Lower leg skin (tissue), 4 donors: ENCODE results near the gene NEK4. TPM values are rescaled to one million over a fixed set of nuclear protein-coding genes. Genes with fewer than 3 reads are reported as not detected.
A peak's percentile ranks its signal among the peaks of the same experiment; 100 is the strongest.

ENCODE experiments used
- DNase-seq, 2 donors: peaks; one replicate each; pipeline ENCODE4 v3.0.0-alpha.2; 2019; ENCODE audit warnings: low spot score in 2 of 2
- H3K4me3 ChIP-seq: fragments of 200-600 bp; sonication (generic); 2 replicates; pipeline ENCODE4 v1.5.1; 2017; ENCODE audit warnings: mild to moderate bottlenecking, low read depth; ENCODE audit not compliant: poor library complexity, severe bottlenecking
- CTCF ChIP-seq, 3 donors: fragments of 450-650 bp; IDR thresholded peaks; one replicate each; pipeline ENCODE4 v1.5.1; 2016; ENCODE audit warnings: antibody characterized with exemption in 3 of 3, mild to moderate bottlenecking in 3 of 3, moderate library complexity in 2 of 3
- POLR2A ChIP-seq, 2 donors: fragments of 450-650 bp; IDR thresholded peaks; one replicate each; pipeline ENCODE4 v1.6.1; 2016 to 2017; ENCODE audit warnings: antibody characterized with exemption in 2 of 2, mild to moderate bottlenecking in 1 of 2, moderate library complexity in 1 of 2
- WGBS, 2 donors: methylation state at CpG; one replicate each; pipeline ENCODE4 v1.1.5; 2018; 5-methylcytosine and 5-hydroxymethylcytosine counted together
- intact Hi-C: fragments of 100-400 bp; cut with DNase I; formaldehyde crosslinking; loops from one replicate; pipeline ENCODE4 v1.15.0; 2023; ENCODE audit warnings: low total_unique reads
- total RNA-seq, 4 donors: library from RNA; depleted of rRNA; stranded (reverse); fragments of >200 nt; gene quantifications; one replicate each; pipeline ENCODE4 v1.1.0, GENCODE V29; 2016

The NEK4 gene
- total RNA-seq: 10 to 100 TPM in 2 of 4 donors, 1 to 10 TPM in 2; 9.2 to 15.9 (median 12.7) TPM

GRCh38 chr3:52770496-52771333 is at the start of gene NEK4:
TSS of gene NEK4 (minus strand) at chr3:52770940. CDS start at chr3:52770746, 194 bp downstream.
- WGBS, 2 donors: 0 to 1% methylated on average over 34 to 50 of the region's 67 CpGs
- peak within 1 kb of the TSS; percentile 97 for H3K4me3 ChIP-seq
- intact Hi-C loops: no loop called here
- peak; percentile 85 to 98 for DNase-seq
- TF ChIP-seq CTCF (IDR thresholded peaks at IDR 0.05) (no peak), POLR2A (IDR thresholded peaks at IDR 0.05) (no peak)

GRCh38 chr3:52819936-52820335 is 49.2 kb upstream of the NEK4 start:
- 84 to 91% methylated on average over 2 of the region's 2 CpGs for WGBS, 2 donors
- intact Hi-C loops: no loop called here
- DNase-seq: no peak
- TF ChIP-seq CTCF (IDR thresholded peaks at IDR 0.05): no peak
- no peak for TF ChIP-seq POLR2A (IDR thresholded peaks at IDR 0.05)
- H3K4me3 ChIP-seq: no peak overlapping the region

GRCh38 chr3:52817860-52818259 is 47.1 kb upstream of the NEK4 start:
- DNase-seq: no peak
- intact Hi-C loops: no loop called here
- 94 to 97% methylated on average over 5 to 7 of the region's 7 CpGs for WGBS, 2 donors
- H3K4me3 ChIP-seq: no peak overlapping the region
- TF ChIP-seq CTCF (IDR thresholded peaks at IDR 0.05): no peak
- TF ChIP-seq POLR2A (IDR thresholded peaks at IDR 0.05): no peak

- TF ChIP-seq POLR2A (IDR thresholded peaks at IDR 0.05) (no peak), CTCF (IDR thresholded peaks at IDR 0.05) (no peak)
- 94 to 97% methylated on average over 10 of the region's 10 CpGs for WGBS, 2 donors
- intact Hi-C loops: no loop called here
- no peak overlapping the region for H3K4me3 ChIP-seq
- no peak for DNase-seq
Measured at GRCh38 chr3:52817221-52817620, 46.5 kb upstream of the NEK4 start.

- intact Hi-C loops: no loop called here
- 84 to 96% methylated on average over 9 to 10 of the region's 10 CpGs for WGBS, 2 donors
- TF ChIP-seq POLR2A (IDR thresholded peaks at IDR 0.05) (no peak), CTCF (IDR thresholded peaks at IDR 0.05) (no peak)
- no peak overlapping the region for H3K4me3 ChIP-seq
- DNase-seq: no peak
Measured at GRCh38 chr3:52816654-52817053, 45.9 kb upstream of the NEK4 start.
